Measurements from ENCODE around the gene SEL1L2.

The SEL1L2 gene

DNA sequence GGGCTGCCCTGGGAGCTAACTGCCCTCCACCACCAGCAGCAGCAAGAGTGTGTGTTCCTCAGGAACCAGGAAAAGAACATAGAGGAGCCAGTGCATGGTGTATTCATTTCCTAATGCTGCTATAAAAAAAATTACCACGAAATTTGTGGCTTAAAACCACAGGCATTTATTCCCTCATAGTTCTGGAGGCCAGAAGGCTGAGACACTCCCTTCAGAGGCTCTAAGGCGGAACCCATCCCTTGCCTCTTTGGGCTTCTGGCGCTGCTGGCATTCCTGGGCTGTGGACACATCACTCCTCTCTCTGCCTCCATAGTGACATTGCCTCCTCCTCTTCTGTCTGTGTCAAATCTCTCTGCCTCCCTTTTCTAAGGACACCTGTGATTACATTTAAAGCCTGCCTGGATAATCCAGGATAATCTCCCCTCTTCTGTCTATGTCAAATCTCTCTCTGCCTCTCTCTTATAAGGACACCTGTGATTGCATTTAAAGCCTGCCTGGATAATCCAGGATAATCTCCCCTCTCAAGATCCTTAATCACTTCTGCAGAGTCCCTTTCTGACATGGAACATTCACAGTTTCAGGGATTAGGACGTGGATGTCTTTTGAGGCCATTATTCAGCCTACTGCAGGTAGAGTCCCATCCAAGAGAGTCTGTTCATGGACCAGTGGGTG lies 150.9 kb downstream of the SEL1L2 start:
- TF ChIP-seq, protein P1, sequence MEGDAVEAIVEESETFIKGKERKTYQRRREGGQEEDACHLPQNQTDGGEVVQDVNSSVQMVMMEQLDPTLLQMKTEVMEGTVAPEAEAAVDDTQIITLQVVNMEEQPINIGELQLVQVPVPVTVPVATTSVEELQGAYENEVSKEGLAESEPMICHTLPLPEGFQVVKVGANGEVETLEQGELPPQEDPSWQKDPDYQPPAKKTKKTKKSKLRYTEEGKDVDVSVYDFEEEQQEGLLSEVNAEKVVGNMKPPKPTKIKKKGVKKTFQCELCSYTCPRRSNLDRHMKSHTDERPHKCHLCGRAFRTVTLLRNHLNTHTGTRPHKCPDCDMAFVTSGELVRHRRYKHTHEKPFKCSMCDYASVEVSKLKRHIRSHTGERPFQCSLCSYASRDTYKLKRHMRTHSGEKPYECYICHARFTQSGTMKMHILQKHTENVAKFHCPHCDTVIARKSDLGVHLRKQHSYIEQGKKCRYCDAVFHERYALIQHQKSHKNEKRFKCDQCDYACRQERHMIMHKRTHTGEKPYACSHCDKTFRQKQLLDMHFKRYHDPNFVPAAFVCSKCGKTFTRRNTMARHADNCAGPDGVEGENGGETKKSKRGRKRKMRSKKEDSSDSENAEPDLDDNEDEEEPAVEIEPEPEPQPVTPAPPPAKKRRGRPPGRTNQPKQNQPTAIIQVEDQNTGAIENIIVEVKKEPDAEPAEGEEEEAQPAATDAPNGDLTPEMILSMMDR (IDR thresholded peaks at IDR 0.05; ENCODE audit: low read depth, low read length), result no peak
- no peak overlapping the region for H3K4me3 ChIP-seq (ENCODE audit: low read depth, low read length)
- in situ Hi-C loops (cut with HindIII; ENCODE audit: low sequenced_read_pairs), result no loop called here
- DNase-seq (ENCODE audit: low read depth, low spot score), result peak; percentile 48

- no peak overlapping the region for H3K4me3 ChIP-seq (ENCODE audit: low read depth, low read length)
- DNase-seq (ENCODE audit: low read depth, low spot score), result no peak
- in situ Hi-C loops (cut with HindIII; ENCODE audit: low sequenced_read_pairs), result no loop called here
- TF ChIP-seq, protein P1 (IDR thresholded peaks at IDR 0.05; ENCODE audit: low read depth, low read length), result no peak
Measured at GRCh38 chr20:13838664-13839063, 151.8 kb downstream of the SEL1L2 start.

GRCh38 chr20:13831476-13831875 lies 158.9 kb downstream of the SEL1L2 start:
- TF ChIP-seq, protein P1 (IDR thresholded peaks at IDR 0.05; ENCODE audit: low read depth, low read length), result no peak
- H3K4me3 ChIP-seq (ENCODE audit: low read depth, low read length), result no peak overlapping the region
- DNase-seq (ENCODE audit: low read depth, low spot score), result no peak
- in situ Hi-C loops (cut with HindIII; ENCODE audit: low sequenced_read_pairs), result no loop called here

DNA sequence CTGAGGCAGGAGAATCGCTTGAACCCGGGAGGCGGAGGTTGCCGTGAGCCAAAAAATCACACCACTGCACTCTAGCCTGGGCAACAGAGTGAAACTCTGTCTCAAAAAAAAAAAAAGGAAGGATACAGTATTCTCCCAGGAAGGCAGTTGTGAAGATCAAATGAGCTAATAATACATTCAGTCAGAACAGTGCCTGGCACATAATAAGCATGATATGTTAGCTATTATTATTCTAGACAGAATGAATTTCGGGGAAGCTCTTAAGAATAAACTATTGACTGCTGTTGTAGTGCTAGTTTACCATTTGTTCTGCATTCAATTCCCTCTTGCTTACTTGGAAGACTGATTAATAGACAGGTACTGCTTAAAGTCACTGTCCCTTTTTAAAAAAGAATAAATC lies 164.9 kb downstream of the SEL1L2 start:
- in situ Hi-C loops (cut with HindIII; ENCODE audit: low sequenced_read_pairs), result no loop called here
- DNase-seq (ENCODE audit: low read depth, low spot score), result no peak
- H3K4me3 ChIP-seq (ENCODE audit: low read depth, low read length), result no peak overlapping the region
- TF ChIP-seq, protein P1 (IDR thresholded peaks at IDR 0.05; ENCODE audit: low read depth, low read length), result no peak

- in situ Hi-C loops (cut with HindIII; ENCODE audit: low sequenced_read_pairs), result no loop called here
- TF ChIP-seq, protein P1 (IDR thresholded peaks at IDR 0.05; ENCODE audit: low read depth, low read length), result no peak
- DNase-seq (ENCODE audit: low read depth, low spot score), result no peak
- H3K4me3 ChIP-seq (ENCODE audit: low read depth, low read length), result no peak overlapping the region
Measured at GRCh38 chr20:13824459-13824858, 166.0 kb downstream of the SEL1L2 start.

DNA sequence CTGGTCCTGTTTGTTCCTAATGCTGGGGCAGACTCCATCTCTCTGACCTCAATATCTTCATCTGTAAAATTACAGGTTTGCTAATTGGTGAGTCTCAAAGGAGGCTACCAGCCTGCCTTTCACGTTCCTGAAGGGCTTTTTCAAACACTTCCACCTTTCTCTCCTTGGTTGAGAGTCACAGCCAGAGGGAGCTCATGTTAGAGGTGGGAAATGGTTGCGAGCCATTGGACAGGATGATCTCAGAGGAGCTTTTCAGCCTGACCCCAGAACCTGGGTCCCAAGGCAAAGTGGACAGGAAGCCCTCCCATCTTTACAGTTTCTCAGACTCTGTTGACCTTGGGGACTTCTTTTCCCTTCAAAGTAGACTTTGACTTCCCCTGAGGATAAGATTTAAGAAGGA lies 168.0 kb downstream of the SEL1L2 start:
- H3K4me3 ChIP-seq (ENCODE audit: low read depth, low read length), result no peak overlapping the region
- TF ChIP-seq, protein P1 (IDR thresholded peaks at IDR 0.05; ENCODE audit: low read depth, low read length), result no peak
- in situ Hi-C loops (cut with HindIII; ENCODE audit: low sequenced_read_pairs), result no loop called here
- DNase-seq (ENCODE audit: low read depth, low spot score), result no peak
